HG03135 (cell line): ENCODE data around the gene PHACTR4.
"Not testable (repeated sequence)": the region's sequence is repeated elsewhere in the genome, so short reads cannot be mapped to it uniquely, and the experiment has no call there.

Experiments
- ATAC-seq: cut with Tn5 transposase; IDR thresholded peaks from one replicate; pipeline ENCODE4 v1.9.1; 2021; ENCODE audit warnings: mild to moderate bottlenecking, moderate library complexity; ENCODE audit not compliant: unreplicated experiment

The PHACTR4 gene

GRCh38 chr1:28370239-28371009, 884 bp downstream of the PHACTR4 start:
- ATAC-seq = peak; percentile 35

GRCh38 chr1:28371010-28371377, 1.5 kb downstream of the PHACTR4 start:
- no peak for ATAC-seq

GRCh38 chr1:28373450-28373849, 3.9 kb downstream of the PHACTR4 start:
- ATAC-seq = not testable (repeated sequence)

GRCh38 chr1:28374297-28374696, 4.8 kb downstream of the PHACTR4 start:
- ATAC-seq = no peak

GRCh38 chr1:28375598-28375997, 6.1 kb downstream of the PHACTR4 start:
- ATAC-seq = not testable (repeated sequence)

GRCh38 chr1:28376195-28376594, 6.7 kb downstream of the PHACTR4 start:
- ATAC-seq = not testable (repeated sequence)

- no peak for ATAC-seq
Observed at GRCh38 chr1:28378906-28379305, 9.4 kb downstream of the PHACTR4 start.

GRCh38 chr1:28380394-28380793, 10.9 kb downstream of the PHACTR4 start:
- no peak for ATAC-seq

- not testable (repeated sequence) for ATAC-seq
Observed at GRCh38 chr1:28383785-28384184, 14.2 kb downstream of the PHACTR4 start.

- ATAC-seq = no peak
Observed at GRCh38 chr1:28392027-28392652, 22.6 kb downstream of the PHACTR4 start.

GRCh38 chr1:28394136-28394535, 24.6 kb downstream of the PHACTR4 start:
- no peak for ATAC-seq

GRCh38 chr1:28395181-28395580, 25.6 kb downstream of the PHACTR4 start:
- ATAC-seq = no peak

- ATAC-seq = no peak
Observed at GRCh38 chr1:28401760-28402159, 32.2 kb downstream of the PHACTR4 start.

- ATAC-seq = no peak
Observed at GRCh38 chr1:28409090-28409489, 39.5 kb downstream of the PHACTR4 start.

- ATAC-seq = no peak
Observed at GRCh38 chr1:28411656-28412055, 42.1 kb downstream of the PHACTR4 start.

GRCh38 chr1:28412731-28413130, 43.2 kb downstream of the PHACTR4 start:
- no peak for ATAC-seq

GRCh38 chr1:28416509-28417194, 47.1 kb downstream of the PHACTR4 start:
- ATAC-seq = no peak

GRCh38 chr1:28417441-28417922, 47.9 kb downstream of the PHACTR4 start:
- no peak for ATAC-seq

- no peak for ATAC-seq
Observed at GRCh38 chr1:28417926-28418637, 48.5 kb downstream of the PHACTR4 start.

GRCh38 chr1:28421744-28422143, 52.2 kb downstream of the PHACTR4 start:
- ATAC-seq = no peak

GRCh38 chr1:28426831-28427230, 57.3 kb downstream of the PHACTR4 start:
- no peak for ATAC-seq
